ENCODE results near the gene CALHM3.
A peak's percentile ranks its signal among the peaks of the same experiment; 100 is the strongest.

The CALHM3 gene

GRCh38 chr10:103512166-103512565, 33.1 kb upstream of the CALHM3 start:
- Histone ChIP-seq H3K4me3 (replicated peaks; ENCODE audit: low read depth, low read length) (no peak overlapping the region), H3K27me3 (replicated peaks; ENCODE audit: control insufficient read depth, insufficient read depth, low read length) (no peaks in the 10 kb centered on the region; the same call in 1 of the 2 replicates), H3K36me3 (ENCODE audit: control insufficient read depth, insufficient read depth, low read length) (no peaks in the 10 kb centered on the region)
- TF ChIP-seq CTCF (IDR thresholded peaks at IDR 0.05; ENCODE audit: insufficient read depth, low read length, poor library complexity, severe bottlenecking): no peak
- no peak for DNase-seq (ENCODE audit: extremely low read depth, insufficient read length)

- no peak for DNase-seq (ENCODE audit: extremely low read depth, insufficient read length)
- TF ChIP-seq CTCF (IDR thresholded peaks at IDR 0.05; ENCODE audit: insufficient read depth, low read length, poor library complexity, severe bottlenecking): no peak
- H3K4me3 ChIP-seq (replicated peaks; ENCODE audit: low read depth, low read length): no peak overlapping the region
- H3K36me3 ChIP-seq (ENCODE audit: control insufficient read depth, insufficient read depth, low read length): no peaks in the 10 kb centered on the region
- H3K27me3 ChIP-seq (replicated peaks; ENCODE audit: control insufficient read depth, insufficient read depth, low read length): peaks cover 1% of the 10 kb centered on the region
These were observed 32.0 kb upstream of the CALHM3 start for GRCh38 chr10:103510791-103511752.

GRCh38 chr10:103510046-103510685, 31.1 kb upstream of the CALHM3 start:
- no peak for TF ChIP-seq CTCF (IDR thresholded peaks at IDR 0.05; ENCODE audit: insufficient read depth, low read length, poor library complexity, severe bottlenecking)
- DNase-seq (ENCODE audit: extremely low read depth, insufficient read length): no peak
- Histone ChIP-seq H3K4me3 (replicated peaks; ENCODE audit: low read depth, low read length) (no peak overlapping the region), H3K36me3 (ENCODE audit: control insufficient read depth, insufficient read depth, low read length) (no peaks in the 10 kb centered on the region), H3K27me3 (replicated peaks; ENCODE audit: control insufficient read depth, insufficient read depth, low read length) (peaks cover 1% of the 10 kb centered on the region)

GRCh38 chr10:103507235-103508191, 28.5 kb upstream of the CALHM3 start:
- H3K36me3 ChIP-seq (ENCODE audit: control insufficient read depth, insufficient read depth, low read length): no peaks in the 10 kb centered on the region
- peak; percentile 15 for TF ChIP-seq CTCF (IDR thresholded peaks at IDR 0.05; ENCODE audit: insufficient read depth, low read length, poor library complexity, severe bottlenecking)
- no peak for DNase-seq (ENCODE audit: extremely low read depth, insufficient read length)
- H3K4me3 ChIP-seq (replicated peaks; ENCODE audit: low read depth, low read length): no peak overlapping the region
- peaks cover 1% of the 10 kb centered on the region for H3K27me3 ChIP-seq (replicated peaks; ENCODE audit: control insufficient read depth, insufficient read depth, low read length)

GRCh38 chr10:103506061-103506460, 27.0 kb upstream of the CALHM3 start:
- TF ChIP-seq CTCF (IDR thresholded peaks at IDR 0.05; ENCODE audit: insufficient read depth, low read length, poor library complexity, severe bottlenecking): no peak
- Histone ChIP-seq H3K4me3 (replicated peaks; ENCODE audit: low read depth, low read length) (no peak overlapping the region), H3K36me3 (ENCODE audit: control insufficient read depth, insufficient read depth, low read length) (no peaks in the 10 kb centered on the region), H3K27me3 (replicated peaks; ENCODE audit: control insufficient read depth, insufficient read depth, low read length) (peaks cover 1% of the 10 kb centered on the region; the same call in 1 of the 2 replicates)
- no peak for DNase-seq (ENCODE audit: extremely low read depth, insufficient read length)

All from GM06990 (cell line).